A549 (cell line): ENCODE results near the gene ANKRD33B.

Experiments
- CHD4 ChIP-seq: fragments of 200-600 bp; sonication (generic); IDR thresholded peaks from 2 replicates; pipeline ENCODE4 v1.6.1; 2016; ENCODE audit warnings: antibody characterized with exemption, mild to moderate bottlenecking, borderline replicate concordance
- EP300 ChIP-seq, 2 experiments: fragments of >200 bp; sonication (Bioruptor Twin); formaldehyde crosslinking; IDR thresholded peaks; 2 replicates in 1 of 2; 3 replicates in 1 of 2; pipeline ENCODE4 v1.6.1; 2016 to 2017
- ESRRA ChIP-seq: fragments of 150-350 bp; IDR thresholded peaks from 2 replicates; pipeline ENCODE4 v1.6.1; 2014; ENCODE audit warnings: mild to moderate bottlenecking, low read length, borderline replicate concordance
- POLR2A ChIP-seq: IDR thresholded peaks from 2 replicates; pipeline ENCODE4 v1.6.1; 2012; ENCODE audit warnings: mild to moderate bottlenecking, low read length
- ZSCAN20 ChIP-seq: fragments of 250-450 bp; sonication (Bioruptor Pico); IDR thresholded peaks from 2 replicates; pipeline ENCODE4 v1.8.0; 2022; ENCODE audit warnings: mild to moderate bottlenecking, moderate library complexity
- TF ChIP-seq, protein P1 (sequence below): fragments of >200 bp; sonication (Bioruptor Twin); formaldehyde crosslinking; IDR thresholded peaks from 3 replicates; pipeline ENCODE4 v1.5.1; 2016

DNA sequence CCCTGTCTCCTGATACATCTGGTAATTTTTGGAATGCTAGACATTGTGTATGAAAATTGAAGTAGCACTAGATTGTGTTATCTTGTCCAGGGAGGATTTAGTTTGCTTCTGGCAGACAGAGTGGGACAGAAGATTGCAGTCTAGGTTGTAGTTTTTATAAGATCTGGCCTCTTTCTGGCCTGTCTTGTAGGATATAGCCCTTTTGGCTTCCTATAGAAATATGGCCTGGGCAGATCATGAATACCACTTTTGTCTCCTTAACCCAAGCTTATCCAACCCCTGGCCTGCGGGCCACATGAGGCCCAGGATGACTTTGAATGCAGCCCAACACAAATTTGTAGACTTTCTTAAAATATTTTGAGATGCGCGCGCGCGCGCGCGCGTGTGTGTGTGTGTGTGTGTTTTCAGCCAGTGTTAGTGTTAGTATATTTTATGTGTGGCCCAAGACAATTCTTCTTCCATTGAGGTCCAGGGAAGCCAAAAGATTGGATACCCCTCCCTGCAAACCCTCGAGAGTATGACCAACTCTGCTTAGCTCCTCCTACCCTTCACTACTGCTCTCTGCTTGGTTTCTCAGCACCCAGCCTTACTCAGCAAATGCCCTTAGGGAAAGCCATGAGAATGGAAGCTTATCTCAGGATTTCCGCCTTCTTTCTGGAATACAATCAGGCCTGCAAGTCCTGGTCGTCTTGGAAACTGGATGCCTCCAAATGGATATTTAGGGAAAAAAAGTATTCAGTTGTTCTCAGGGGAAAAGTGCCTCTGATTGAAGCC lies 26.5 kb downstream of the ANKRD33B start:
- TF ChIP-seq EP300 (IDR thresholded peaks at IDR 0.05) (no peak), CHD4 (no peak), ESRRA (no peak), POLR2A (no peak), ZSCAN20 (CRISPR knock-in tag) (no peak)
- TF ChIP-seq, protein P1, sequence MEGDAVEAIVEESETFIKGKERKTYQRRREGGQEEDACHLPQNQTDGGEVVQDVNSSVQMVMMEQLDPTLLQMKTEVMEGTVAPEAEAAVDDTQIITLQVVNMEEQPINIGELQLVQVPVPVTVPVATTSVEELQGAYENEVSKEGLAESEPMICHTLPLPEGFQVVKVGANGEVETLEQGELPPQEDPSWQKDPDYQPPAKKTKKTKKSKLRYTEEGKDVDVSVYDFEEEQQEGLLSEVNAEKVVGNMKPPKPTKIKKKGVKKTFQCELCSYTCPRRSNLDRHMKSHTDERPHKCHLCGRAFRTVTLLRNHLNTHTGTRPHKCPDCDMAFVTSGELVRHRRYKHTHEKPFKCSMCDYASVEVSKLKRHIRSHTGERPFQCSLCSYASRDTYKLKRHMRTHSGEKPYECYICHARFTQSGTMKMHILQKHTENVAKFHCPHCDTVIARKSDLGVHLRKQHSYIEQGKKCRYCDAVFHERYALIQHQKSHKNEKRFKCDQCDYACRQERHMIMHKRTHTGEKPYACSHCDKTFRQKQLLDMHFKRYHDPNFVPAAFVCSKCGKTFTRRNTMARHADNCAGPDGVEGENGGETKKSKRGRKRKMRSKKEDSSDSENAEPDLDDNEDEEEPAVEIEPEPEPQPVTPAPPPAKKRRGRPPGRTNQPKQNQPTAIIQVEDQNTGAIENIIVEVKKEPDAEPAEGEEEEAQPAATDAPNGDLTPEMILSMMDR: no peak
